Gastrocnemius medialis (tissue), 4 donors: ENCODE results near the gene CNTF. TPM values are rescaled to one million over a fixed set of nuclear protein-coding genes. Genes with fewer than 3 reads are reported as not detected.

Source experiments
- ATAC-seq, 2 donors: fragments of 150-250 bp; one replicate each; pipeline ENCODE4 v1.9.1; 2016
- DNase-seq, 2 donors: peaks; one replicate each; pipeline ENCODE4 v3.0.0-alpha.2; 2019
- H3K27ac ChIP-seq, 4 donors: fragments of 200-600 bp; sonication (generic); 1 replicate in 1 of 4; 2 replicates in 3 of 4; pipeline ENCODE4 v1.5.1; 2016 to 2018; ENCODE audit warnings: mild to moderate bottlenecking in 2 of 4, moderate library complexity in 1 of 4
- H3K27me3 ChIP-seq, 3 donors: fragments of 200-600 bp; sonication (generic) in 2 of 3; 1 replicate in 1 of 3; 2 replicates in 2 of 3; pipeline versions ENCODE4 v1.5.1 to v1.6.0; 2016 to 2019; ENCODE audit warnings: mild to moderate bottlenecking in 1 of 3, moderate library complexity in 1 of 3
- H3K36me3 ChIP-seq, 2 donors: fragments of 200-600 bp; sonication (generic) in 1 of 2; one replicate each; pipeline ENCODE4 v1.5.1; 2017 to 2018
- H3K4me1 ChIP-seq, 2 donors: fragments of 200-600 bp; sonication (generic) in 1 of 2; one replicate each; pipeline ENCODE4 v1.5.1; 2016 to 2017; ENCODE audit warnings: mild to moderate bottlenecking in 2 of 2
- H3K4me3 ChIP-seq, 4 donors: fragments of 200-600 bp; sonication (generic) in 3 of 4; 1 replicate in 1 of 4; 2 replicates in 3 of 4; pipeline ENCODE4 v1.5.1; 2016 to 2019; ENCODE audit warnings: mild to moderate bottlenecking in 2 of 4
- H3K9me3 ChIP-seq, 3 donors: fragments of 200-600 bp; sonication (generic) in 2 of 3; 1 replicate in 1 of 3; 2 replicates in 2 of 3; pipeline ENCODE4 v1.5.1; 2016 to 2019
- CTCF ChIP-seq, 5 experiments: fragments of 450-650 bp in 3 of 5; fragments of 200-600 bp in 2 of 5; sonication (generic) in 2 of 5; IDR thresholded peaks in 4 of 5; conservative IDR thresholded peaks in 1 of 5; 1 replicate in 4 of 5; 2 replicates in 1 of 5; pipeline ENCODE4 v1.5.1; 2016 to 2019; ENCODE audit warnings: antibody characterized with exemption in 5 of 5, mild to moderate bottlenecking in 3 of 5, moderate library complexity in 3 of 5
- POLR2A ChIP-seq, 2 donors: fragments of 450-650 bp; IDR thresholded peaks; one replicate each; pipeline ENCODE4 v1.6.1; 2017; ENCODE audit warnings: antibody characterized with exemption in 2 of 2, mild to moderate bottlenecking in 2 of 2, moderate library complexity in 2 of 2
- in situ Hi-C, 4 donors: fragments of 200-750 bp; cut with MboI; loops; one replicate each; pipeline versions ENCODE4 v1.15.0 to v1.8.0; 2017; ENCODE audit warnings: low sequenced_read_pairs in 4 of 4
- intact Hi-C: fragments of 100-400 bp; cut with DNase I; formaldehyde crosslinking; loops from one replicate; pipeline ENCODE4 v1.15.1; 2023; ENCODE audit warnings: low total_unique reads
- total RNA-seq, 4 donors: library from RNA; depleted of rRNA; stranded (reverse); fragments of >200 nt; gene quantifications; one replicate each; pipeline versions ENCODE4 v1.1.0 to v1.2.3, GENCODE V29; 2016

CNTF gene
- total RNA-seq, 4 donors from 2014 or later, result 3.2 to 8.5 (median 4.0) TPM

- H3K4me1 ChIP-seq, result peaks cover 13 to 16% of the 10 kb centered on the region in 2 donors
- DNase-seq, result no peak
- no peak overlapping the region for H3K4me3 ChIP-seq
- in situ Hi-C loops, result loop anchor here in 1 of 4 donors (25.0 kb wide), 1 partner anchor 505 kb away; the partner anchor contains the start of gene FAM111A
- no peak for ATAC-seq
- intact Hi-C loops, result no loop called here
- H3K27me3 ChIP-seq, result no peaks in the 10 kb centered on the region
- TF ChIP-seq POLR2A (IDR thresholded peaks at IDR 0.05) (no peak), CTCF (IDR thresholded peaks at IDR 0.05 in 4 of 5, conservative IDR thresholded peaks at IDR 0.05 in 1 of 5) (no peak)
- H3K36me3 ChIP-seq, result no peaks in the 10 kb centered on the region
- H3K9me3 ChIP-seq, result no peaks in the 10 kb centered on the region
- H3K27ac ChIP-seq, result no peak overlapping the region
These were observed 10.0 kb downstream of the CNTF start for GRCh38 chr11:58632510-58632909.

DNA sequence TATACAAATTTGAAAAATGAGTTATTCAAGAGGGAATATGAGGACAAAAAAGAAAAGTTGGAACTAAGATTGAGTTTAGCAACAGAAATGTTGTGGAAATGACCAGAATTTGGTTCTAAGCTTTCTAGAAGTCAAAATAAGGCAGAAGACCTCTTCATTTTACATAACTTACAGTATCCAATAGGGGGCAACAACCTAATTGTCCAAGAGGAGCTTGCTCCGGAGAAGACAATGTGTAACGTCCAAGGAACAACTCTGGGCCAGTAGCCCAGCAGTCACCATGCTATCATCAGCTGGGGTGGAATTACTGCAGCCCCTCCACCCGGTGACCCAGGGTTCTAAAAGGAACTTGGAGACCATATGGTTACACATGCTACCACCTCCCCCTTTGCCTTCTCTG, 14.1 kb downstream of the CNTF start:
- intact Hi-C loops (no loop called here), in situ Hi-C loops (loop anchor here in 1 of 4 donors (25.0 kb wide), 1 partner anchor 501 kb away; the partner anchor contains the start of gene FAM111A)
- Histone ChIP-seq H3K4me1 (peaks cover 5 to 10% of the 10 kb centered on the region in 2 donors), H3K36me3 (no peaks in the 10 kb centered on the region), H3K9me3 (no peaks in the 10 kb centered on the region), H3K27ac (no peak overlapping the region), H3K27me3 (no peaks in the 10 kb centered on the region), H3K4me3 (no peak overlapping the region)
- TF ChIP-seq POLR2A (IDR thresholded peaks at IDR 0.05) (no peak), CTCF (IDR thresholded peaks at IDR 0.05 in 4 of 5, conservative IDR thresholded peaks at IDR 0.05 in 1 of 5) (no peak)
- no peak for DNase-seq
- no peak for ATAC-seq

DNA sequence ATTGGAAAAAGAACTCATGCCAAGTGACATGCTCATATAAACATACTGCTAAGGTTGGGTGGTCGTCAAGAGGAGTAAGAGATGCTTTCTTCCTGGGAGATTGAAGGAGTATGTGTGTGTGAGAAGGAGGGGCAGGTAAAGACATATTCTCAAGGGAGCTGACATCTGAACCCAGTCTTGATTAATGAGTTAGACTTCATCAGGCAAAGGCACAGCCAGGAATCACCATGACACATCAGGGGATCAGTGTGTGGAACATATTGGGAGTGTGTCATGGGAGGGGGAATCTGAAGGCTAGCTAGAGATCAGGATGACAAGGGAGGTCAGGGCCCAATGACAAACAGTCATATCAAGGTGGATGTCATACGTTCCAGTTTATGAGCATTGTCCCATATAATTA, 14.9 kb downstream of the CNTF start:
- DNase-seq (no peak), ATAC-seq (no peak)
- TF ChIP-seq POLR2A (IDR thresholded peaks at IDR 0.05), result no peak
- no peak for TF ChIP-seq CTCF (IDR thresholded peaks at IDR 0.05 in 4 of 5, conservative IDR thresholded peaks at IDR 0.05 in 1 of 5)
- H3K9me3 ChIP-seq, result no peaks in the 10 kb centered on the region
- no peak overlapping the region for H3K4me3 ChIP-seq
- peaks cover 5 to 10% of the 10 kb centered on the region in 2 donors for H3K4me1 ChIP-seq
- H3K27ac ChIP-seq, result no peak overlapping the region
- H3K36me3 ChIP-seq, result no peaks in the 10 kb centered on the region
- H3K27me3 ChIP-seq, result no peaks in the 10 kb centered on the region
- in situ Hi-C loops, result loop anchor here in 1 of 4 donors (25.0 kb wide), 1 partner anchor 500 kb away; the partner anchor contains the start of gene FAM111A
- intact Hi-C loops, result no loop called here

GRCh38 chr11:58639103-58639502, 16.6 kb downstream of the CNTF start:
- intact Hi-C loops (no loop called here), in situ Hi-C loops (loop anchor here in 1 of 4 donors (25.0 kb wide), 1 partner anchor 498 kb away; the partner anchor contains the start of gene FAM111A)
- peaks cover 5 to 10% of the 10 kb centered on the region in 2 donors for H3K4me1 ChIP-seq
- no peaks in the 10 kb centered on the region for H3K36me3 ChIP-seq
- ATAC-seq (no peak), DNase-seq (no peak)
- H3K27ac ChIP-seq, result no peak overlapping the region
- TF ChIP-seq POLR2A (IDR thresholded peaks at IDR 0.05) (no peak), CTCF (IDR thresholded peaks at IDR 0.05 in 4 of 5, conservative IDR thresholded peaks at IDR 0.05 in 1 of 5) (no peak)
- H3K4me3 ChIP-seq, result no peak overlapping the region
- no peaks in the 10 kb centered on the region for H3K9me3 ChIP-seq
- no peaks in the 10 kb centered on the region for H3K27me3 ChIP-seq

GRCh38 chr11:58639669-58640068, 17.2 kb downstream of the CNTF start:
- TF ChIP-seq CTCF (IDR thresholded peaks at IDR 0.05 in 4 of 5, conservative IDR thresholded peaks at IDR 0.05 in 1 of 5) (no peak), POLR2A (IDR thresholded peaks at IDR 0.05) (no peak)
- DNase-seq (no peak), ATAC-seq (no peak)
- in situ Hi-C loops (loop anchor here in 1 of 4 donors (25.0 kb wide), 1 partner anchor 498 kb away; the partner anchor contains the start of gene FAM111A), intact Hi-C loops (no loop called here)
- H3K4me3 ChIP-seq, result no peak overlapping the region
- no peaks in the 10 kb centered on the region for H3K27me3 ChIP-seq
- no peaks in the 10 kb centered on the region for H3K36me3 ChIP-seq
- no peaks in the 10 kb centered on the region for H3K9me3 ChIP-seq
- peaks cover 5 to 10% of the 10 kb centered on the region in 2 donors for H3K4me1 ChIP-seq
- H3K27ac ChIP-seq, result no peak overlapping the region
